HCT116 (cell line): Measurements from ENCODE around the gene MBNL2.

Experiments used
- ELF1 ChIP-seq: IDR thresholded peaks from 2 replicates; pipeline ENCODE4 v1.6.1; 2012; ENCODE audit warnings: low read depth, borderline replicate concordance
- EZH2 ChIP-seq: fragments of 200-600 bp; sonication (generic); IDR thresholded peaks from 2 replicates; pipeline ENCODE4 v1.6.1; 2017; ENCODE audit warnings: antibody characterized with exemption, mixed run types
- EZH2phosphoT487 ChIP-seq: fragments of 200-600 bp; IDR thresholded peaks from 2 replicates; pipeline ENCODE4 v1.6.1; 2018; ENCODE audit warnings: antibody characterized with exemption, borderline replicate concordance
- POLR2A ChIP-seq: IDR thresholded peaks from 2 replicates; pipeline ENCODE4 v1.7.0; 2011; ENCODE audit warnings: borderline replicate concordance; ENCODE audit not compliant: insufficient read depth, insufficient read length; ENCODE audit errors: extremely low read depth
- RAD21 ChIP-seq: IDR thresholded peaks from 2 replicates; pipeline ENCODE4 v1.6.1; 2012; ENCODE audit warnings: low read depth, mild to moderate bottlenecking
- SP1 ChIP-seq: IDR thresholded peaks from 2 replicates; pipeline ENCODE4 v1.6.1; 2012; ENCODE audit warnings: low read depth
- YY1 ChIP-seq: IDR thresholded peaks from 2 replicates; pipeline ENCODE4 v1.6.1; 2011; ENCODE audit warnings: low read length, low read depth, moderate library complexity, mild to moderate bottlenecking; ENCODE audit not compliant: insufficient replicate concordance; ENCODE audit errors: extremely low read depth
- TF ChIP-seq, protein P1 (sequence below): IDR thresholded peaks from 2 replicates; pipeline ENCODE4 v1.6.1; 2012; ENCODE audit warnings: low read depth
- TF ChIP-seq, protein P2 (sequence below), 3 experiments: fragments of 200-600 bp in 1 of 3; sonication (generic) in 1 of 3; IDR thresholded peaks in 2 of 3; conservative IDR thresholded peaks in 1 of 3; 2 replicates each; pipeline ENCODE4 v1.5.1; 2012 to 2017; ENCODE audit warnings: low read depth in 2 of 3, low read length in 2 of 3, antibody characterized with exemption in 1 of 3, borderline replicate concordance in 1 of 3, control low read depth in 1 of 3, mild to moderate bottlenecking in 1 of 3, mixed read lengths in 1 of 3, mixed run types in 1 of 3, moderate library complexity in 1 of 3; ENCODE audit not compliant: insufficient read depth in 1 of 3
- TF ChIP-seq, protein P3 (sequence below): IDR thresholded peaks from 2 replicates; pipeline ENCODE4 v1.6.1; 2012
- TF ChIP-seq, protein P4 (sequence below): IDR thresholded peaks from 2 replicates; pipeline ENCODE4 v1.6.1; 2012

DNA sequence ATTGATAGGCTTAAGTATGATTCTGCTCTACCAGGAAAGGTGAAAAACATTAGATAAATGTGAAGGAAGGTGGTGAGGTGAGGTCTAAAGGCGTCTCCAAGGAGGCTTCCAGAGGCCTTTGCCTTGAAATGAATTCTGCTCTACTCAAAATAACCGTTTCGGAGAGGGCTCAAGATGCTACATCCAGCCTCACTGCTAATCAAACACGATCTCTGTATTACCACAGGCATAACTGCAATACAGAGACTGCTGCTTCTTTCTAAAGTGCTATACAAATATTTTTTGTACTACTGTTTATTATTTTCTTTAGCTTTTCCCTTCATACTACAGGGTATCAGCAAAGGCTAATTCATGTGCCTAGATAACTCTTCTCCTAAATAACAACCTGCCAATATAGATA lies 16.8 kb downstream of the MBNL2 start:
- no peak for TF ChIP-seq ELF1
- no peak for TF ChIP-seq RAD21
- TF ChIP-seq, protein P1, sequence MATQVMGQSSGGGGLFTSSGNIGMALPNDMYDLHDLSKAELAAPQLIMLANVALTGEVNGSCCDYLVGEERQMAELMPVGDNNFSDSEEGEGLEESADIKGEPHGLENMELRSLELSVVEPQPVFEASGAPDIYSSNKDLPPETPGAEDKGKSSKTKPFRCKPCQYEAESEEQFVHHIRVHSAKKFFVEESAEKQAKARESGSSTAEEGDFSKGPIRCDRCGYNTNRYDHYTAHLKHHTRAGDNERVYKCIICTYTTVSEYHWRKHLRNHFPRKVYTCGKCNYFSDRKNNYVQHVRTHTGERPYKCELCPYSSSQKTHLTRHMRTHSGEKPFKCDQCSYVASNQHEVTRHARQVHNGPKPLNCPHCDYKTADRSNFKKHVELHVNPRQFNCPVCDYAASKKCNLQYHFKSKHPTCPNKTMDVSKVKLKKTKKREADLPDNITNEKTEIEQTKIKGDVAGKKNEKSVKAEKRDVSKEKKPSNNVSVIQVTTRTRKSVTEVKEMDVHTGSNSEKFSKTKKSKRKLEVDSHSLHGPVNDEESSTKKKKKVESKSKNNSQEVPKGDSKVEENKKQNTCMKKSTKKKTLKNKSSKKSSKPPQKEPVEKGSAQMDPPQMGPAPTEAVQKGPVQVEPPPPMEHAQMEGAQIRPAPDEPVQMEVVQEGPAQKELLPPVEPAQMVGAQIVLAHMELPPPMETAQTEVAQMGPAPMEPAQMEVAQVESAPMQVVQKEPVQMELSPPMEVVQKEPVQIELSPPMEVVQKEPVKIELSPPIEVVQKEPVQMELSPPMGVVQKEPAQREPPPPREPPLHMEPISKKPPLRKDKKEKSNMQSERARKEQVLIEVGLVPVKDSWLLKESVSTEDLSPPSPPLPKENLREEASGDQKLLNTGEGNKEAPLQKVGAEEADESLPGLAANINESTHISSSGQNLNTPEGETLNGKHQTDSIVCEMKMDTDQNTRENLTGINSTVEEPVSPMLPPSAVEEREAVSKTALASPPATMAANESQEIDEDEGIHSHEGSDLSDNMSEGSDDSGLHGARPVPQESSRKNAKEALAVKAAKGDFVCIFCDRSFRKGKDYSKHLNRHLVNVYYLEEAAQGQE, result no peak
- TF ChIP-seq EZH2phosphoT487, result no peak
- TF ChIP-seq, protein P2, sequence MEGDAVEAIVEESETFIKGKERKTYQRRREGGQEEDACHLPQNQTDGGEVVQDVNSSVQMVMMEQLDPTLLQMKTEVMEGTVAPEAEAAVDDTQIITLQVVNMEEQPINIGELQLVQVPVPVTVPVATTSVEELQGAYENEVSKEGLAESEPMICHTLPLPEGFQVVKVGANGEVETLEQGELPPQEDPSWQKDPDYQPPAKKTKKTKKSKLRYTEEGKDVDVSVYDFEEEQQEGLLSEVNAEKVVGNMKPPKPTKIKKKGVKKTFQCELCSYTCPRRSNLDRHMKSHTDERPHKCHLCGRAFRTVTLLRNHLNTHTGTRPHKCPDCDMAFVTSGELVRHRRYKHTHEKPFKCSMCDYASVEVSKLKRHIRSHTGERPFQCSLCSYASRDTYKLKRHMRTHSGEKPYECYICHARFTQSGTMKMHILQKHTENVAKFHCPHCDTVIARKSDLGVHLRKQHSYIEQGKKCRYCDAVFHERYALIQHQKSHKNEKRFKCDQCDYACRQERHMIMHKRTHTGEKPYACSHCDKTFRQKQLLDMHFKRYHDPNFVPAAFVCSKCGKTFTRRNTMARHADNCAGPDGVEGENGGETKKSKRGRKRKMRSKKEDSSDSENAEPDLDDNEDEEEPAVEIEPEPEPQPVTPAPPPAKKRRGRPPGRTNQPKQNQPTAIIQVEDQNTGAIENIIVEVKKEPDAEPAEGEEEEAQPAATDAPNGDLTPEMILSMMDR (IDR thresholded peaks at IDR 0.05 in 2 of 3, conservative IDR thresholded peaks at IDR 0.05 in 1 of 3; ENCODE audit: borderline replicate concordance in 1 of 3, insufficient read depth in 1 of 3, low read depth in 2 of 3, low read length in 2 of 3), result no peak
- TF ChIP-seq EZH2, result no peak
- no peak for TF ChIP-seq SP1
- TF ChIP-seq YY1, result no peak
- TF ChIP-seq POLR2A, result no peak
- TF ChIP-seq, protein P3, sequence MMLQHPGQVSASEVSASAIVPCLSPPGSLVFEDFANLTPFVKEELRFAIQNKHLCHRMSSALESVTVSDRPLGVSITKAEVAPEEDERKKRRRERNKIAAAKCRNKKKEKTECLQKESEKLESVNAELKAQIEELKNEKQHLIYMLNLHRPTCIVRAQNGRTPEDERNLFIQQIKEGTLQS, result no peak
- TF ChIP-seq, protein P4, sequence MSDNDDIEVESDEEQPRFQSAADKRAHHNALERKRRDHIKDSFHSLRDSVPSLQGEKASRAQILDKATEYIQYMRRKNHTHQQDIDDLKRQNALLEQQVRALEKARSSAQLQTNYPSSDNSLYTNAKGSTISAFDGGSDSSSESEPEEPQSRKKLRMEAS, result no peak
